Caco-2 (cell line): ENCODE measurements around the gene PRDM11. TPM values are rescaled to one million over a fixed set of nuclear protein-coding genes. Genes with fewer than 3 reads are reported as not detected.

Source experiments
- BruUV-seq: library from RNA; stranded (reverse); fragments of 400-500 nt; replicated peaks from 2 replicates; lab custom pipeline; 2021; lab: Mats Ljungman, UMichigan
- CTCF ChIA-PET: fragments of 300-600 bp; sonication (Branson Sonifier 250); formaldehyde crosslinking; loops from one replicate; lab custom pipeline; 2022; ENCODE audit warnings: antibody characterized with exemption; lab: Charles Lee
- POLR2A ChIA-PET: fragments of 300-600 bp; sonication (Branson Sonifier 250); formaldehyde crosslinking; loops from one replicate; lab custom pipeline; 2022; ENCODE audit warnings: antibody characterized with exemption; lab: Charles Lee
- DNase-seq, 2 experiments: peaks; one replicate each; pipeline versions ENCODE4 v3.0.0 to v3.0.0-alpha.2; 2020 to 2022
- H3K27me3 ChIP-seq: replicated peaks from 2 replicates; pipeline ENCODE4 v1.6.0; 2011; ENCODE audit warnings: low read length; ENCODE audit not compliant: control insufficient read depth, insufficient read depth
- H3K36me3 ChIP-seq: 2 replicates; pipeline ENCODE4 v1.5.1; 2011; ENCODE audit warnings: low read length; ENCODE audit not compliant: control insufficient read depth, insufficient read depth
- H3K4me1 ChIP-seq: fragments of 250-450 bp; sonication (Bioruptor Pico); 2 replicates; pipeline ENCODE4 v1.5.1; 2020; ENCODE audit warnings: mild to moderate bottlenecking
- H3K4me3 ChIP-seq: 2 replicates; pipeline ENCODE4 v1.5.1; 2011; ENCODE audit warnings: low read depth, mild to moderate bottlenecking, control low read depth, low read length
- H3K9me3 ChIP-seq: fragments of 250-450 bp; sonication (Bioruptor Pico); 2 replicates; pipeline ENCODE4 v1.5.1; 2020; ENCODE audit warnings: mild to moderate bottlenecking, moderate library complexity
- H3K27ac Mint-ChIP-seq: one replicate; pipeline ENCODE4 v1.8.0; 2022; ENCODE audit warnings: mixed read lengths; ENCODE audit not compliant: unreplicated experiment
- H3K27me3 Mint-ChIP-seq: one replicate; pipeline ENCODE4 v1.8.0; 2022; ENCODE audit warnings: mixed read lengths; ENCODE audit not compliant: insufficient read depth, unreplicated experiment
- H3K36me3 Mint-ChIP-seq: one replicate; pipeline ENCODE4 v1.8.0; 2022; ENCODE audit warnings: mild to moderate bottlenecking, mixed read lengths; ENCODE audit not compliant: insufficient read depth, unreplicated experiment
- H3K4me1 Mint-ChIP-seq: one replicate; pipeline ENCODE4 v1.8.0; 2022; ENCODE audit warnings: low read depth, mixed read lengths; ENCODE audit not compliant: unreplicated experiment
- H3K4me3 Mint-ChIP-seq: one replicate; pipeline ENCODE4 v1.8.0; 2022; ENCODE audit warnings: mild to moderate bottlenecking, moderate library complexity, mixed read lengths; ENCODE audit not compliant: unreplicated experiment
- H3K9me3 Mint-ChIP-seq: one replicate; pipeline ENCODE4 v1.8.0; 2022; ENCODE audit warnings: mixed read lengths; ENCODE audit not compliant: unreplicated experiment
- intact Hi-C: fragments of 100-400 bp; cut with micrococcal nuclease; formaldehyde crosslinking; loops from one replicate; pipeline ENCODE4 v1.10.0; 2022; ENCODE audit not compliant: unreplicated experiment
- total RNA-seq: library from RNA; stranded (reverse); gene quantifications from 2 replicates; pipeline ENCODE4 v1.2.3, GENCODE V29; 2022
- TF ChIP-seq, protein P1 (sequence below), 2 experiments: fragments of 200-600 bp in 1 of 2; IDR thresholded peaks; 1 replicate in 1 of 2; 2 replicates in 1 of 2; pipeline versions ENCODE4 v1.5.1 to v1.8.0; 2011 to 2022; ENCODE audit warnings: antibody characterized with exemption in 1 of 2, control low read depth in 1 of 2, inconsistent platforms in 1 of 2, low read depth in 1 of 2, low read length in 1 of 2, mild to moderate bottlenecking in 1 of 2, moderate library complexity in 1 of 2; ENCODE audit not compliant: insufficient read depth in 1 of 2, severe bottlenecking in 1 of 2, unreplicated experiment in 1 of 2

The PRDM11 gene
- total RNA-seq, 1 experiment from 2014 or later, result 11.8 TPM

DNA sequence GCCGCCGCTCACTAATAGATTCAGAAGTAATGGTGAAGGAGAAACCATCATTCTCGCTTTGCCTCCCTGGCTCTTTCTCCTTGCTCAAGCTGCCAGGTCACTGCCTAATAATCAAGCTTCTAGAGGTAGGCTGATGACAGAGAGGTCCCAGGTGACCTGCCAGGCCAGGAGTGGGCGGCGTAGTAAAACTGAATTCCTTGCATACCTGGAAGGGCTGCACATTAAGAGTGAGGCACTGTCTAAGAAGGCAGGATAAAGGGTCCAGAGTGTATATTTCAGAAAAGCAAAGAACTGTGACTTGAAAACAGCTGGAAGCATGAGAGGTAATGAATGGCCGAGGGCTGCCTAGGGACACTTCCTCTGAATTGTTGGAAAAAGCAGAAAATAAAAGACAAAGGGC lies 135.6 kb downstream of the PRDM11 start:
- TF ChIP-seq, protein P1, sequence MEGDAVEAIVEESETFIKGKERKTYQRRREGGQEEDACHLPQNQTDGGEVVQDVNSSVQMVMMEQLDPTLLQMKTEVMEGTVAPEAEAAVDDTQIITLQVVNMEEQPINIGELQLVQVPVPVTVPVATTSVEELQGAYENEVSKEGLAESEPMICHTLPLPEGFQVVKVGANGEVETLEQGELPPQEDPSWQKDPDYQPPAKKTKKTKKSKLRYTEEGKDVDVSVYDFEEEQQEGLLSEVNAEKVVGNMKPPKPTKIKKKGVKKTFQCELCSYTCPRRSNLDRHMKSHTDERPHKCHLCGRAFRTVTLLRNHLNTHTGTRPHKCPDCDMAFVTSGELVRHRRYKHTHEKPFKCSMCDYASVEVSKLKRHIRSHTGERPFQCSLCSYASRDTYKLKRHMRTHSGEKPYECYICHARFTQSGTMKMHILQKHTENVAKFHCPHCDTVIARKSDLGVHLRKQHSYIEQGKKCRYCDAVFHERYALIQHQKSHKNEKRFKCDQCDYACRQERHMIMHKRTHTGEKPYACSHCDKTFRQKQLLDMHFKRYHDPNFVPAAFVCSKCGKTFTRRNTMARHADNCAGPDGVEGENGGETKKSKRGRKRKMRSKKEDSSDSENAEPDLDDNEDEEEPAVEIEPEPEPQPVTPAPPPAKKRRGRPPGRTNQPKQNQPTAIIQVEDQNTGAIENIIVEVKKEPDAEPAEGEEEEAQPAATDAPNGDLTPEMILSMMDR (IDR thresholded peaks at IDR 0.05; ENCODE audit: insufficient read depth in 1 of 2, low read depth in 1 of 2, low read length in 1 of 2, severe bottlenecking in 1 of 2, unreplicated experiment in 1 of 2), result no peak
- Histone ChIP-seq H3K4me1 (peaks cover 18% of the 10 kb centered on the region), H3K9me3 (peaks cover 3% of the 10 kb centered on the region; the same call in 1 of the 2 replicates), H3K36me3 (no peaks in the 10 kb centered on the region), H3K4me3 (no peak overlapping the region), H3K27me3 (no peaks in the 10 kb centered on the region)
- Mint-ChIP-seq H3K4me3 (peak overlapping the region; percentile 10), H3K36me3 (peaks cover 6% of the 10 kb centered on the region), H3K27ac (peak overlapping the region; percentile 89), H3K27me3 (no peaks in the 10 kb centered on the region), H3K9me3 (peaks cover 12% of the 10 kb centered on the region), H3K4me1 (peaks cover 14% of the 10 kb centered on the region)
- peak; percentile 79 to 84 for DNase-seq
- intact Hi-C loops, result loop anchor here (10.0 kb wide), 1 partner anchor 97 kb away; no protein-coding TSS in a partner anchor
- CTCF ChIA-PET, result interaction anchor here (0.6 to 1.2 kb wide), 2 partner anchors 30 to 47 kb away, joined by 5 read pairs; no protein-coding TSS in a partner anchor
- no TSS peak for BruUV-seq
- POLR2A ChIA-PET, result interaction anchor here (0.7 kb wide), 1 partner anchor 30 kb away, joined by 3 read pairs; no protein-coding TSS in a partner anchor

Other genes starting within 250 kb of the PRDM11 start
- gene TP53I11, start 195.8 kb upstream of the PRDM11 start, total RNA-seq, result 4.4 and 7.7 TPM in 2 replicates
- 6.0 and 9.4 TPM in 2 replicates for gene SYT13, start 139.7 kb downstream of the PRDM11 start, total RNA-seq